Measurements from ENCODE around the gene ATAD1. TPM values are rescaled to one million over a fixed set of nuclear protein-coding genes. Genes with fewer than 3 reads are reported as not detected.
A peak's percentile ranks its signal among the peaks of the same experiment; 100 is the strongest.

The ATAD1 gene
- total and polyA plus RNA-seq, 2 of the 4 experiments (the other 2 are of a cell fraction): 12.7 to 21.9 TPM

DNA sequence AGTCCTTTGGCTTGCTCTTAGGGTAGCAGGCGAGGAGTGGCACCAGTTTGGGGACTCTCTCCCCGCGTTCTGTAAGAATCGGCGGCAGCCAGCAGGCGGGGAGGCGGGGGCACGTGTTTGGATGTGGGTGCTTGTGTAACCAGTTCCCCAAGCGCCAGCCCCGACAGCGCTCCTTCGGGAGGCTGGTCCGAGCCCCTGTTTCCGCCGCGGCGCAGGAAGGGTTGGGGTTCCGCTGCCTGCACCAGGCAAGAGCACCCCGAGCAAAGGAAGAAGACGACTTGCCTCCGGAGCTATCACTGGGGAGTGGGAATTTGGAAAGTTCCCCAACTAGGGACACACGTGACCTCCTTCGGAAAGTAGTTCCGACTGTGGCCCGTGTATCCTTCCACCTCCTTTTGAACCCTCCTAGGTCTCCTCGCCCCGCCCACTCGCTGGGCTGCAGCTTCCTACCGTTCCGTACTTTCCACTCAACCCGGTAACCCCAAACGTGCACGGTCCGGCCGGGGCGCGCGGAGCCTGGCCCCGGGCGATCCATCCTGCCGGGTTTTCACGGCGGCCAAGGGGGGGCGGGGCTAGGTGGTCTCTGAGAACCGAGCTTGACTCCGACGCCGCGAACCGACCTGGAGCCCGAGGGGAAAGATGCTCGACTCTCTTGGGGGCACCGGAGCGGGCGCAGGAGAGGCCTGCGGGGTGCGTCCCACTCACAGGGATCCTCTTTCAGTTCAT, 44.1 kb upstream of the ATAD1 start:
- intact Hi-C loops (cut with micrococcal nuclease) (loop anchor here (1.0 to 10.0 kb wide), 9 partner anchors 75 to 691 kb away; no protein-coding TSS in a partner anchor), in situ Hi-C loops (cut with MboI; ENCODE audit: low sequenced_read_pairs) (loop anchor here (5.0 kb wide), 1 partner anchor 525 kb away; no protein-coding TSS in a partner anchor), dilution Hi-C loops (cut with HindIII; ENCODE audit: low sequenced_read_pairs, unreplicated experiment) (no loop called here)
- no peaks in the 10 kb centered on the region for H3K36me3 ChIP-seq (ENCODE audit: control insufficient read depth, insufficient read depth, low read length)
- H3K79me1 ChIP-seq (ENCODE audit: low read depth in 1 of 2, low read length in 2 of 2): peaks cover 0 to 6% of the 10 kb centered on the region in 2 experiments; a peak in 1 of 4 replicates
- H4K8ac ChIP-seq (ENCODE audit: low read depth in 2 of 2, low read length in 2 of 2): peak overlapping the region; percentile 65 to 90
- H3K27ac ChIP-seq (ENCODE audit: insufficient read depth, low read length): peak overlapping the region; percentile 76
- peak overlapping the region; percentile 21 for H4K5ac ChIP-seq (ENCODE audit: low read depth, low read length)
- DNase-seq: peak; percentile 98
- no peaks in the 10 kb centered on the region for H3K4me1 ChIP-seq (ENCODE audit: control insufficient read depth, insufficient read depth, low read length)
- POLR2A ChIA-PET (ENCODE audit: unreplicated experiment): interaction anchor here (0.6 to 1.2 kb wide), 4 partner anchors 10 to 527 kb away, joined by 3 to 4 read pairs (median 4); no protein-coding TSS in a partner anchor
- peak overlapping the region; percentile 99 for H2AFZ ChIP-seq (replicated peaks; ENCODE audit: low read length, poor library complexity)
- peak overlapping the region; percentile 95 for H2AK9ac ChIP-seq (replicated peaks; ENCODE audit: low read depth, low read length, poor library complexity)
- peak overlapping the region; percentile 44 for H3K18ac ChIP-seq (ENCODE audit: low read depth, low read length)
- WGBS, 2 experiments (ENCODE audit: extremely low coverage in 2 of 2, insufficient read length in 1 of 2): 1% methylated on average over 21 of the region's 57 CpGs; no CpG with 5 or more reads in 1 of the 2 experiments
- H3K9ac ChIP-seq (ENCODE audit: low read depth, low read length): peak overlapping the region; percentile 71
- CTCF ChIA-PET: interaction anchor here (0.6 to 1.3 kb wide), 2 partner anchors 86 to 528 kb away, joined by 4 read pairs; no protein-coding TSS in a partner anchor
- H2AK5ac ChIP-seq (ENCODE audit: low read depth, low read length): peak overlapping the region; percentile 46; the same call in 1 of the 2 replicates
- peak overlapping the region; percentile 50 for H3K56ac ChIP-seq (ENCODE audit: extremely low read depth, insufficient read depth, low read length)
- peak overlapping the region; percentile 48; the same call in 1 of the 3 replicates for H2BK15ac ChIP-seq (ENCODE audit: low read depth, low read length)
- peak overlapping the region; percentile 71 for H2BK5ac ChIP-seq (ENCODE audit: low read depth, low read length, poor library complexity, severe bottlenecking)
- peak overlapping the region; percentile 88 for H4K91ac ChIP-seq (ENCODE audit: insufficient read depth, low read depth, low read length)
- H3K9me1 ChIP-seq (ENCODE audit: insufficient read depth, low read length): no peaks in the 10 kb centered on the region
- peak overlapping the region; percentile 91 for H3K14ac ChIP-seq (replicated peaks; ENCODE audit: low read depth, low read length)
- H3K4me3 ChIP-seq (ENCODE audit: insufficient read depth, low read depth, low read length): peak overlapping the region; percentile 73
- H3K4me2 ChIP-seq (ENCODE audit: low read depth, low read length): peak overlapping the region; percentile 97
- H2BK120ac ChIP-seq (ENCODE audit: low read depth, low read length): peak overlapping the region; percentile 62
- peak overlapping the region; percentile 94; the same call in 1 of the 2 replicates for H3K23ac ChIP-seq (ENCODE audit: low read depth, low read length)
- no TSS peak for BruUV-seq (replicated peaks)
- no peaks in the 10 kb centered on the region for H3K27me3 ChIP-seq (ENCODE audit: control insufficient read depth, insufficient read depth, low read length)
- peak; percentile 72 for ATAC-seq (ENCODE audit: low read depth)
- no peaks in the 10 kb centered on the region for H3K9me3 ChIP-seq (ENCODE audit: control insufficient read depth, insufficient read depth, low read length)
- H4K20me1 ChIP-seq (ENCODE audit: insufficient read depth, low read length): peaks cover 27% of the 10 kb centered on the region; the same call in 1 of the 2 replicates
- peak overlapping the region; percentile 85 for H3K4ac ChIP-seq (ENCODE audit: low read depth, low read length)
- peak overlapping the region; percentile 59; the same call in 1 of the 2 replicates for H2BK20ac ChIP-seq (ENCODE audit: low read depth, low read length)
- TF ChIP-seq MAFK (IDR thresholded peaks at IDR 0.05; ENCODE audit: low read depth, low read length): no peak
- TF ChIP-seq MXI1 (IDR thresholded peaks at IDR 0.05; ENCODE audit: borderline replicate concordance, low read depth, low read length): no peak
- TF ChIP-seq USF2 (IDR thresholded peaks at IDR 0.05; ENCODE audit: low read depth, low read length): peak; percentile 91
- 0 out of 2 replicates have a peak, but pooled peaks have one; percentile 29 for TF ChIP-seq FOS (IDR thresholded peaks at IDR 0.05; ENCODE audit: low read depth, low read length)
- TF ChIP-seq NFE2L2 (IDR thresholded peaks at IDR 0.05; ENCODE audit: low read depth, low read length): no peak
- peak; percentile 2; the same call in 1 of the 2 replicates for TF ChIP-seq RAD21 (IDR thresholded peaks at IDR 0.05; ENCODE audit: low read length)
- TF ChIP-seq MAZ (IDR thresholded peaks at IDR 0.05; ENCODE audit: borderline replicate concordance, low read depth, low read length): peak; percentile 93
- no peak for TF ChIP-seq CHD1 (IDR thresholded peaks at IDR 0.05; ENCODE audit: low read depth, low read length)
- no peak for TF ChIP-seq CTCF (conservative IDR thresholded peaks at IDR 0.05; ENCODE audit: low read depth, low read length)
- TF ChIP-seq RFX5 (IDR thresholded peaks at IDR 0.05; ENCODE audit: low read depth, low read length): peak; percentile 34; the same call in 1 of the 2 replicates
- TF ChIP-seq ELK1 (IDR thresholded peaks at IDR 0.05; ENCODE audit: borderline replicate concordance, low read depth, low read length): no peak
- peak; percentile 18; the same call in 1 of the 2 replicates for TF ChIP-seq POLR2A (IDR thresholded peaks at IDR 0.05; ENCODE audit: low read depth, low read length)
- TF ChIP-seq BHLHE40 (IDR thresholded peaks at IDR 0.05; ENCODE audit: low read depth, low read length): peak; percentile 96

All from IMR-90 (cell line).